IPS-20b (cell line): Measurements from ENCODE around the gene SIRPG.
"Not testable (repeated sequence)": the region's sequence is repeated elsewhere in the genome, so short reads cannot be mapped to it uniquely, and the experiment has no call there.

ENCODE experiments used
- H3K27ac ChIP-seq: one replicate; pipeline ENCODE4 v1.5.1; 2013; ENCODE audit warnings: low read length
- H3K27me3 ChIP-seq: 2 replicates; pipeline ENCODE4 v1.6.1; 2013; ENCODE audit warnings: mild to moderate bottlenecking, low read length, inconsistent platforms; ENCODE audit not compliant: insufficient read depth
- H3K36me3 ChIP-seq: 2 replicates; pipeline ENCODE4 v1.6.1; 2013; ENCODE audit warnings: low read depth, mild to moderate bottlenecking, inconsistent platforms, low read length, moderate library complexity; ENCODE audit not compliant: insufficient read depth
- H3K4me1 ChIP-seq: 2 replicates; pipeline ENCODE4 v1.6.1; 2013; ENCODE audit warnings: mild to moderate bottlenecking, control low read depth, inconsistent platforms, low read length, moderate library complexity; ENCODE audit not compliant: insufficient read depth
- H3K4me3 ChIP-seq: 2 replicates; pipeline ENCODE4 v1.5.1; 2013; ENCODE audit warnings: mild to moderate bottlenecking, low read length, inconsistent platforms
- H3K9ac ChIP-seq: 2 replicates; pipeline ENCODE4 v1.6.1; 2013; ENCODE audit warnings: low read depth, mild to moderate bottlenecking, inconsistent platforms, low read length, moderate library complexity
- H3K9me3 ChIP-seq: 2 replicates; pipeline ENCODE4 v1.6.1; 2013; ENCODE audit warnings: mild to moderate bottlenecking, low read depth, low read length, inconsistent platforms; ENCODE audit not compliant: insufficient read depth

SIRPG gene

GRCh38 chr20:1657556-1658334 lies at the start of gene SIRPG:
TSS of gene SIRPG (minus strand) at chr20:1657779. CDS start at chr20:1657714, 65 bp downstream.
- no peaks in the 10 kb centered on the region for H3K27me3 ChIP-seq
- H3K27ac ChIP-seq = no peak within 1 kb of the TSS
- H3K9me3 ChIP-seq = no peaks in the 10 kb centered on the region
- H3K4me3 ChIP-seq = no peak within 1 kb of the TSS
- no peak within 1 kb of the TSS for H3K9ac ChIP-seq
- H3K4me1 ChIP-seq = no peaks in the 10 kb centered on the region
- H3K36me3 ChIP-seq = no peaks in the 10 kb centered on the region

GRCh38 chr20:1706887-1707286 lies 49.3 kb upstream of the SIRPG start:
- H3K4me3 ChIP-seq, H3K27ac ChIP-seq, H3K9me3 ChIP-seq, H3K4me1 ChIP-seq, H3K9ac ChIP-seq, H3K36me3 ChIP-seq, H3K27me3 ChIP-seq: not testable (repeated sequence)

- no peaks in the 10 kb centered on the region for H3K27me3 ChIP-seq
- H3K4me3 ChIP-seq = no peak overlapping the region
Measured at GRCh38 chr20:1706079-1706478, 48.5 kb upstream of the SIRPG start.

GRCh38 chr20:1702855-1703254 lies 45.3 kb upstream of the SIRPG start:
- Histone ChIP-seq H3K27ac (no peak overlapping the region), H3K36me3 (no peaks in the 10 kb centered on the region), H3K9ac (no peak overlapping the region), H3K27me3 (peaks cover 3% of the 10 kb centered on the region; the same call in 1 of the 2 replicates), H3K4me1 (no peaks in the 10 kb centered on the region; the same call in 1 of the 2 replicates), H3K9me3 (no peaks in the 10 kb centered on the region), H3K4me3 (no peak overlapping the region)

More at GRCh38 chr20:1706079-1706478, 48.5 kb upstream of the SIRPG start:
- Histone ChIP-seq H3K9ac (no peak overlapping the region), H3K36me3 (no peaks in the 10 kb centered on the region), H3K27ac (no peak overlapping the region), H3K9me3 (no peaks in the 10 kb centered on the region), H3K4me1 (no peaks in the 10 kb centered on the region)

GRCh38 chr20:1702328-1702727 lies 44.7 kb upstream of the SIRPG start:
- Histone ChIP-seq H3K27ac (no peak overlapping the region), H3K36me3 (no peaks in the 10 kb centered on the region), H3K27me3 (peaks cover 3% of the 10 kb centered on the region; the same call in 1 of the 2 replicates), H3K4me3 (no peak overlapping the region), H3K4me1 (no peaks in the 10 kb centered on the region; the same call in 1 of the 2 replicates), H3K9ac (no peak overlapping the region), H3K9me3 (no peaks in the 10 kb centered on the region)

- no peak overlapping the region for H3K9ac ChIP-seq
Measured at GRCh38 chr20:1700990-1701389, 43.4 kb upstream of the SIRPG start.

GRCh38 chr20:1697592-1697991 lies 40.0 kb upstream of the SIRPG start:
- no peak overlapping the region for H3K9ac ChIP-seq
- no peaks in the 10 kb centered on the region; the same call in 1 of the 2 replicates for H3K4me1 ChIP-seq
- no peak overlapping the region for H3K4me3 ChIP-seq
- peaks cover 3% of the 10 kb centered on the region; the same call in 1 of the 2 replicates for H3K27me3 ChIP-seq
- H3K9me3 ChIP-seq = no peaks in the 10 kb centered on the region
- no peaks in the 10 kb centered on the region for H3K36me3 ChIP-seq
- no peak overlapping the region for H3K27ac ChIP-seq

More at GRCh38 chr20:1700990-1701389, 43.4 kb upstream of the SIRPG start:
- Histone ChIP-seq H3K4me1 (no peaks in the 10 kb centered on the region; the same call in 1 of the 2 replicates), H3K4me3 (no peak overlapping the region), H3K9me3 (no peaks in the 10 kb centered on the region), H3K27me3 (peaks cover 3% of the 10 kb centered on the region; the same call in 1 of the 2 replicates), H3K36me3 (no peaks in the 10 kb centered on the region), H3K27ac (no peak overlapping the region)

GRCh38 chr20:1696521-1697209 lies 39.1 kb upstream of the SIRPG start:
- Histone ChIP-seq H3K36me3 (no peaks in the 10 kb centered on the region), H3K27me3 (peaks cover 3% of the 10 kb centered on the region; the same call in 1 of the 2 replicates), H3K9me3 (no peaks in the 10 kb centered on the region), H3K4me3 (no peak overlapping the region), H3K27ac (no peak overlapping the region), H3K4me1 (no peaks in the 10 kb centered on the region; the same call in 1 of the 2 replicates), H3K9ac (no peak overlapping the region)

- Histone ChIP-seq H3K27ac (no peak overlapping the region), H3K4me1 (no peaks in the 10 kb centered on the region), H3K9ac (no peak overlapping the region), H3K36me3 (no peaks in the 10 kb centered on the region), H3K4me3 (no peak overlapping the region), H3K9me3 (no peaks in the 10 kb centered on the region), H3K27me3 (peaks cover 3% of the 10 kb centered on the region; the same call in 1 of the 2 replicates)
Measured at GRCh38 chr20:1694672-1695071, 37.1 kb upstream of the SIRPG start.

- no peaks in the 10 kb centered on the region for H3K27me3 ChIP-seq
- no peaks in the 10 kb centered on the region; the same call in 1 of the 2 replicates for H3K4me1 ChIP-seq
- no peak overlapping the region for H3K9ac ChIP-seq
- no peak overlapping the region for H3K4me3 ChIP-seq
- no peaks in the 10 kb centered on the region for H3K36me3 ChIP-seq
- no peaks in the 10 kb centered on the region for H3K9me3 ChIP-seq
- no peak overlapping the region for H3K27ac ChIP-seq
Measured at GRCh38 chr20:1693427-1693826, 35.8 kb upstream of the SIRPG start.

GRCh38 chr20:1689721-1690120 lies 32.1 kb upstream of the SIRPG start:
- Histone ChIP-seq H3K4me3 (no peak overlapping the region), H3K27me3 (no peaks in the 10 kb centered on the region), H3K4me1 (no peaks in the 10 kb centered on the region; the same call in 1 of the 2 replicates), H3K27ac (no peak overlapping the region), H3K9ac (no peak overlapping the region), H3K36me3 (no peaks in the 10 kb centered on the region), H3K9me3 (no peaks in the 10 kb centered on the region)
